Measurements from ENCODE around the gene NUP50.
A peak's percentile ranks its signal among the peaks of the same experiment; 100 is the strongest.

NUP50 gene

DNA sequence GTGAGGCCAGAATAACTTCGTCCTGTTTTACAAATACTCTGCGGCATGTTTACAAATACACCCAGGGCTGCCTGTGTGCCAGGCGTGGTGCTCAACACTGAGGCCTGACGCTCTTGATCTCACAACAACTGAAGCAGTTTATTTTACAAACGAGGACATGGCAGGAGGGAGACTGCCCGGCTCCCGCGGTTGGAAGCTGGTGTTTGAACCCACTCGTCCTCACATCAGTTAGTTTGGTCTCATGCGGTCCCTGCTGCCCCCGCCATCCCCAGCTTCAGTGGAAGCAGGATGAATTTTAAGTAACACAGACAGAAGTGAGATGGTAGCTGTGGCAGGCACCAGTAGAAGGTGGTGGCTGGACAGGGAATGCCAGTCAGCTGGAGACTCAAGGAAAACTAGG is 60.6 kb downstream of the NUP50 start:
- Histone ChIP-seq H3K4me1 (ENCODE audit: control insufficient read depth in 1 of 2, insufficient read depth in 1 of 2, low read depth in 1 of 2, low read length in 1 of 2) (peaks cover 79 to 80% of the 10 kb centered on the region in 2 experiments), H3K27ac (no peak overlapping the region), H3K4me3 (ENCODE audit: low read depth in 1 of 2, low read length in 1 of 2) (no peak overlapping the region), H3K9me3 (no peaks in the 10 kb centered on the region), H3K36me3 (no peaks in the 10 kb centered on the region), H3K27me3 (no peaks in the 10 kb centered on the region)
- TF ChIP-seq, protein P1, sequence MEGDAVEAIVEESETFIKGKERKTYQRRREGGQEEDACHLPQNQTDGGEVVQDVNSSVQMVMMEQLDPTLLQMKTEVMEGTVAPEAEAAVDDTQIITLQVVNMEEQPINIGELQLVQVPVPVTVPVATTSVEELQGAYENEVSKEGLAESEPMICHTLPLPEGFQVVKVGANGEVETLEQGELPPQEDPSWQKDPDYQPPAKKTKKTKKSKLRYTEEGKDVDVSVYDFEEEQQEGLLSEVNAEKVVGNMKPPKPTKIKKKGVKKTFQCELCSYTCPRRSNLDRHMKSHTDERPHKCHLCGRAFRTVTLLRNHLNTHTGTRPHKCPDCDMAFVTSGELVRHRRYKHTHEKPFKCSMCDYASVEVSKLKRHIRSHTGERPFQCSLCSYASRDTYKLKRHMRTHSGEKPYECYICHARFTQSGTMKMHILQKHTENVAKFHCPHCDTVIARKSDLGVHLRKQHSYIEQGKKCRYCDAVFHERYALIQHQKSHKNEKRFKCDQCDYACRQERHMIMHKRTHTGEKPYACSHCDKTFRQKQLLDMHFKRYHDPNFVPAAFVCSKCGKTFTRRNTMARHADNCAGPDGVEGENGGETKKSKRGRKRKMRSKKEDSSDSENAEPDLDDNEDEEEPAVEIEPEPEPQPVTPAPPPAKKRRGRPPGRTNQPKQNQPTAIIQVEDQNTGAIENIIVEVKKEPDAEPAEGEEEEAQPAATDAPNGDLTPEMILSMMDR (IDR thresholded peaks at IDR 0.05) = no peak

DNA sequence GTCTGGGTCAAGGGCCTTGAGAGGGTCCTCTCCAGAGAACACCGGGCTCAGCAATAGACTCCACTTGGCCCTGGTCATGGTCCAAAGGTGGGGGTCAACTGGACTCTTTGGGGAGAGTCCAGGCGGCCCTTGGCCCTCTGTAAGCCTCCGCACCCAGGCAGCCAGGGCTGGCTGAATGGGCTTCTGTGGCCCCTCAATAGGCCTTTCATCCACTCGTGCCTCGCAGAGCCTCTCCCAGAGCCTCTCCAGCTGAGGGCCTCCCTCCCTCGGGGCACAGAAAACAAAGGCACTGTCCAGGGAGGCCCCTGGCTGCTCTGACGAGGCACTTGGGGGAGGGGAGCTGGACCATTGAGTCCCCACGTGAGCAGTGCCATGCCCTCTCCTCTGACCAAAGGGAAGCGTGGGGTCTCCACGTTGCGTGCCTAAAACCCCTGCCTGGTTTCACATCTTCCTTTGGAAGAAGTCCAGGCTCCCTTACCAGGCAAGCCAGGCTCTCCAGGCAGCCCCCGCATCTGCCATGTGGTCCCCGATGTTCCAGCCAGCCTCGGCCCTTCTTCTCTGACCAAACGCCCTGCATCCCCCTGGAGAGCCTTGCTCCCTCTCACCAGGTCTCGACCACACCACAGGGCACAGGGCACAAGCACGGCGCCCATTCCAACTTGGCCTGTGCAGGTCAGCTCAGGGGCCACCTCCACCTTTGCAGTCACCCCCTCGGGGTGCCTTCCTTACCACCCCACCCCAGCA is 61.4 kb downstream of the NUP50 start:
- TF ChIP-seq, protein P1 (IDR thresholded peaks at IDR 0.05) = no peak
- Histone ChIP-seq H3K4me3 (ENCODE audit: low read depth in 1 of 2, low read length in 1 of 2) (peak overlapping the region; percentile 37 to 42), H3K27me3 (no peaks in the 10 kb centered on the region), H3K27ac (peak overlapping the region; percentile 80), H3K9me3 (no peaks in the 10 kb centered on the region), H3K4me1 (ENCODE audit: control insufficient read depth in 1 of 2, insufficient read depth in 1 of 2, low read depth in 1 of 2, low read length in 1 of 2) (peaks cover 88 to 89% of the 10 kb centered on the region in 2 experiments), H3K36me3 (no peaks in the 10 kb centered on the region)

DNA sequence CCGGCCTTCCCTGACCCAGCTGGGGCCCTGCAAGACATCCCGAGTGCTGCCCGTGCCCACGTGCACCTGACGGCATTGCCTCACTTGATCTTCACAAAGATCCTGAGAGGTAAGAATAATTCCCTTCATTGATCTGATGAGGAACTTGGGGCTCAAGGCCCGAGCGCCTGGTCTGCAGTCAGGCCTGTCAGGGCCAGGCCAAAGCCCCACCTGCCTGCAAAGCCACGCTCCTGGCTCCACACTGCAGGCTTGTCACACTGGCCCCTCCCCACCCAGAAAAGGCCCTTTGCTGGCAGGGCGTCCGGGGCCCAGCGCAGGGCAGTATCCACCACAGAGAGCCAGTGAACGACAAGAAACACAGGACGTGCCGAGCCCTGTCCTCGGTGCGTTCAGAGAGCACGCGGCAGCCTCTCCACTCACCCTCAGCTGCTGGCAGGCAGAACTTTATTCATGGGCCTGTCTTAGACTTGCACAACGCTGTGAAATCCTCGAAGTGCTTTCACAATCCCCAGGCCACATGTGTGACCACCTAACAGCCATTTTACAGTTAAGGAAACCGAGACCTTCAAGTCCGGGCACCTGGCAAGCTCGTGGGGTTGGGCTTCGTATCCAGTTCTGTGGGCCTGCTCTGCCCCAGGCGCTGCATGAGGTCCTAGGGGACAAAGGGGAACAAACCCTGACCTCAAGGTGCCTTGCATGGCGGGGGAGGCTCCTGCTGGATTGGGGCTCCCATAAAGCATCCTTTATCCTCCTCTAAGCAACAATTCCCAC is 62.2 kb downstream of the NUP50 start:
- Histone ChIP-seq H3K4me3 (ENCODE audit: low read depth in 1 of 2, low read length in 1 of 2) (peak overlapping the region; percentile 37 to 42), H3K27ac (peak overlapping the region; percentile 80)

DNA sequence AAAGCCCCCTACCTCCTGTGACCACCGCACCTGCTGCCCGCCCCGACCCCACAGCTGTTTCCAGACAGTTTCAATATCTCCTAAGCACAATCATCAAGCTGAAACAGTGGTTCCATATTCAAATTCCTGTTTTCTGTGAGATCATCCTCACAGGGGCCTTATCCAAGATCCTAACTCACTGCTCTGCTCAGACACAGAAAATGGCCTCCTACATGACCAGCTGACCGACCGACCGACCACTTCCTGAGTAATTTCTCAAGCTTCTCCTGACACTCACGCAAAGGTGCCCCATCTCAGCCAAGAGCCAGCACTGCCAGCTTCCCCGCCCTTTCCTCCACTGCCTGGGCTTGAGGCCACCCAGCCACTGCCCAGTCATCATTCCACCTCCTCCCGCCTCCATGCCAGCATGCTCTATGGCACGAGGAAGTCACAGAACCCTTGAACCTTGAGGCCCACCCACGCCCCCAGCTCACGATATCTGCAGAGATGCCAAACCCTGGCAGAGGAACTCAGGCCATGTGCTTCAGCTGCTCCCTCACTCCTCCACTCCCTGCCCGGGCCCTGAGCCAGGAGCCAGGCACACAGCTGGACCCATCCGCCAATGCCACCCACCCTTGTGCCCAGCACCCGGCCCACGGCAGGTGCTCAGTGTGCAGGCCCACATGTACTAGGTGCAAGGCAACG is 62.9 kb downstream of the NUP50 start:
- Histone ChIP-seq H3K4me3 (ENCODE audit: low read depth in 1 of 2, low read length in 1 of 2) (peak overlapping the region; percentile 37 to 42), H3K4me1 (ENCODE audit: control insufficient read depth in 1 of 2, insufficient read depth in 1 of 2, low read depth in 1 of 2, low read length in 1 of 2) (peaks cover 91 to 92% of the 10 kb centered on the region in 2 experiments), H3K9me3 (no peaks in the 10 kb centered on the region), H3K27ac (peak overlapping the region; percentile 80), H3K36me3 (no peaks in the 10 kb centered on the region), H3K27me3 (no peaks in the 10 kb centered on the region)
- TF ChIP-seq, protein P1 (IDR thresholded peaks at IDR 0.05) = no peak

More for the DNA sequence above, 62.2 kb downstream of the NUP50 start:
- TF ChIP-seq, protein P1 (IDR thresholded peaks at IDR 0.05) = no peak
- H3K27me3 ChIP-seq = no peaks in the 10 kb centered on the region
- no peaks in the 10 kb centered on the region for H3K9me3 ChIP-seq
- H3K36me3 ChIP-seq = no peaks in the 10 kb centered on the region
- H3K4me1 ChIP-seq (ENCODE audit: control insufficient read depth in 1 of 2, insufficient read depth in 1 of 2, low read depth in 1 of 2, low read length in 1 of 2) = peaks cover 91 to 93% of the 10 kb centered on the region in 2 experiments

DNA sequence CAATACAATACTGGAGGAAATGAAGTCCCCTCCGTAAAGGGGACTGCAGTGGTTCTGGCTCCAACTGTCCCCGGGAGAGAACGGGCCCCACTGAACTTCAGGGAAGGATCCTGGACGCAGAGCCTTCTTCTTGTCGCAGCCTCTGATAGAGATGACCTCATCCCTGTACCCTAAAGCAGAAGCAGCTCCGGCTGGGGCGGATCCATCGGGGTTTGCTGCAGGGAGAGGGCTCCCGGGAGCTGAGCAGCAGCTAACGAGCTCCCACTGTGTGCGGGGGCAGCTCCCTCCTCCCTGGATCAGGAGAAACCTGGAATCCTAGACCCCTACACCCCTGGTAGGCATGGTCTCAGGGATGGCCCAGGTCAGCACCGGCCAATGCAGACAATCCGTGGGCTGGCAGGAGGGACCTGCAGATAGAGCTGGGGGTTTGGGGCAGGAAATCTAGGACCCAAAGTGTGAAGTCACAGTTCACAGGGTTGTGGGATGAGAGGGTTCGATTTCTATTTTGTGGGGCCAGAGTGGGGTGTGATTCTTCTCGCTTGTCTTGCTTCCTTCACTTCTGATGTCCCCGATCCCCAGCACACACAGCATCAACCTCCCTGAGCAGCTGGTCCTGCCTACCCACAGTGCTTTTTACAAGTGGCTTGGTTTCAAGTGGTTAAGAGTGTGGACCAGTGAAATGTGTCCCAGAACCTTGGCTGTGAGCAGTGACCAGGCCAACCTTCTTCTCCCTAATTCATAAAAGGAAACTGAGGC is 64.1 kb downstream of the NUP50 start:
- Histone ChIP-seq H3K4me1 (ENCODE audit: control insufficient read depth in 1 of 2, insufficient read depth in 1 of 2, low read depth in 1 of 2, low read length in 1 of 2) (peaks cover 83 to 88% of the 10 kb centered on the region in 2 experiments), H3K9me3 (no peaks in the 10 kb centered on the region)
- TF ChIP-seq, protein P1 (IDR thresholded peaks at IDR 0.05) = no peak

More for the DNA sequence above, 64.1 kb downstream of the NUP50 start:
- Histone ChIP-seq H3K27ac (peak overlapping the region; percentile 80), H3K27me3 (no peaks in the 10 kb centered on the region), H3K4me3 (ENCODE audit: low read depth in 1 of 2, low read length in 1 of 2) (peak overlapping the region; percentile 32 to 34), H3K36me3 (no peaks in the 10 kb centered on the region)
